ENCODE data around the gene MAFG. TPM values are rescaled to one million over a fixed set of nuclear protein-coding genes. Genes with fewer than 3 reads are reported as not detected.

Gene MAFG
- total and polyA plus RNA-seq, 2 experiments from 2014 or later: 21.3 to 28.5 TPM

DNA sequence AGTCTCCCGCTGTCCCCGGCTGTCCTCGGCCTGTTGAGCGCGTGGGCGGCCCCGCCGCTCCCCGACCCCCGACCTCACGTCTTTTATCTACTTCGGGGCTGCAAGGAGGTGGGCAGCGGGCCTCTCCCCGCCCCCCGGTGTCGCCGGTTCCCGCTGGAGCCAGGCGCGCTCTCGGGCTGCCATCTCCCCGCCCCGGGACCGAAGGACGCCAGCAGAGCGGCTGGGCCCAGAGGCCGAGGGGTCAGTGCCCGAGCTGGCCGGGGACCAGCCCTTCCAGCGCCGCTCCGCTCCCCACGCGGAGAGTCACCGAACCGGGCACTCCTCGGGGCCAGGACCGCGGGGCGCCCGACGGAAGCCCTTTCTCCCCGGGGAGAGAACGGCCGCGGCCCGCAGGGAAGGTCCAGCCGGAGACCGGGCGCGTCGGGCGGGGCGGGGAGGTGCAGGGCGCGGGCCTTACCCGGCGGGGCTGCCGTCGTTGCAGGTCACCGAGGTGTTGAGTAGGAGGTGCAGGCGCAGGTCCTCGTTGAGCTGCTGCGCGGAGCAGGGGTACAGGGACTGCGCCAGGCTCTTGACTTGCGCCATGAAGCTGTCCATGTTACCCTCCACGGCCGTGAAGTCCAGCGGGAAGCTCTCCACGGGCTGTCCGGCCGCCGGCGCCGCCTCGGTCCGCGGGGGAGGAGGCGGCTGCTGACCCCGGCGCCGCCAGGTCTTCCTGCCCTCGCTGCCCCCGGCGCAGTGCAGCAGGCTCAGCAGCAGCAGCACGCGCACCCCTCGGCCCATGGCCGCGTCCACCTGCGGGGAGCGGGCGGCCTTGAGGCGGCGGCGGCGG lies 32.8 kb upstream of the MAFG start:
- no peak for DNase-seq (ENCODE audit: low spot score)
- no peaks in the 10 kb centered on the region for H3K9me3 ChIP-seq (ENCODE audit: low read depth)
- H3K9me2 ChIP-seq (replicated peaks; ENCODE audit: insufficient read depth): no peaks in the 10 kb centered on the region
- no peaks in the 10 kb centered on the region for H3K79me2 ChIP-seq
- TF ChIP-seq CTCF (IDR thresholded peaks at IDR 0.05; ENCODE audit: poor library complexity) (no peak), EZH2 (IDR thresholded peaks at IDR 0.05; ENCODE audit: borderline replicate concordance) (peak; percentile 100), EZH2phosphoT487 (IDR thresholded peaks at IDR 0.05; ENCODE audit: low read depth, severe bottlenecking, unreplicated experiment) (peak; percentile 49)
- H3K27ac ChIP-seq: no peak overlapping the region
- H3K4me3 ChIP-seq: peak overlapping the region; percentile 39
- peaks cover 62% of the 10 kb centered on the region for H3K27me3 ChIP-seq
- H4K20me1 ChIP-seq (ENCODE audit: insufficient read depth, poor library complexity, severe bottlenecking): no peaks in the 10 kb centered on the region
- peak overlapping the region; percentile 90 for H3K4me2 ChIP-seq
- H2AFZ ChIP-seq: peak overlapping the region; percentile 52
- WGBS (ENCODE audit: low lambda C conversion rate, missing lambda C conversion rate): 1% methylated on average over 39 of the region's 98 CpGs
- H3K4me1 ChIP-seq (ENCODE audit: insufficient read depth): peaks cover 12% of the 10 kb centered on the region
- H3K36me3 ChIP-seq (replicated peaks; ENCODE audit: insufficient read depth, low read depth): no peaks in the 10 kb centered on the region

- Histone ChIP-seq H3K4me2 (peak overlapping the region; percentile 90), H3K79me2 (no peaks in the 10 kb centered on the region), H4K20me1 (ENCODE audit: insufficient read depth, poor library complexity, severe bottlenecking) (no peaks in the 10 kb centered on the region), H2AFZ (peak overlapping the region; percentile 71), H3K9me3 (ENCODE audit: low read depth) (no peaks in the 10 kb centered on the region), H3K36me3 (replicated peaks; ENCODE audit: insufficient read depth, low read depth) (no peaks in the 10 kb centered on the region), H3K27ac (no peak overlapping the region), H3K4me3 (peak overlapping the region; percentile 39), H3K9me2 (replicated peaks; ENCODE audit: insufficient read depth) (no peaks in the 10 kb centered on the region), H3K27me3 (peaks cover 60% of the 10 kb centered on the region), H3K4me1 (ENCODE audit: insufficient read depth) (peaks cover 12% of the 10 kb centered on the region)
- TF ChIP-seq EZH2phosphoT487 (IDR thresholded peaks at IDR 0.05; ENCODE audit: low read depth, severe bottlenecking, unreplicated experiment) (no peak), CTCF (IDR thresholded peaks at IDR 0.05; ENCODE audit: poor library complexity) (peak; percentile 72)
- 8% methylated on average over 49 of the region's 112 CpGs for WGBS (ENCODE audit: low lambda C conversion rate, missing lambda C conversion rate)
- peak; percentile 83 for DNase-seq (ENCODE audit: low spot score)
These were observed 32.0 kb upstream of the MAFG start for GRCh38 chr17:81959362-81960129.

- Histone ChIP-seq H2AFZ (no peak overlapping the region), H3K36me3 (replicated peaks; ENCODE audit: insufficient read depth, low read depth) (no peaks in the 10 kb centered on the region), H3K4me1 (ENCODE audit: insufficient read depth) (peaks cover 12% of the 10 kb centered on the region), H3K27ac (no peak overlapping the region), H3K4me2 (peak overlapping the region; percentile 90), H3K9me2 (replicated peaks; ENCODE audit: insufficient read depth) (no peaks in the 10 kb centered on the region), H4K20me1 (ENCODE audit: insufficient read depth, poor library complexity, severe bottlenecking) (no peaks in the 10 kb centered on the region), H3K4me3 (no peak overlapping the region), H3K79me2 (no peaks in the 10 kb centered on the region), H3K9me3 (ENCODE audit: low read depth) (no peaks in the 10 kb centered on the region), H3K27me3 (peaks cover 53% of the 10 kb centered on the region)
- TF ChIP-seq CTCF (IDR thresholded peaks at IDR 0.05; ENCODE audit: poor library complexity) (no peak), EZH2 (IDR thresholded peaks at IDR 0.05; ENCODE audit: borderline replicate concordance) (no peak), EZH2phosphoT487 (IDR thresholded peaks at IDR 0.05; ENCODE audit: low read depth, severe bottlenecking, unreplicated experiment) (no peak)
- WGBS (ENCODE audit: low lambda C conversion rate, missing lambda C conversion rate): 87% methylated on average over 15 of the region's 15 CpGs
- no peak for DNase-seq (ENCODE audit: low spot score)
These were observed 31.3 kb upstream of the MAFG start for GRCh38 chr17:81958633-81959342.

All from hepatocyte (in vitro differentiated cells).